CD4-positive, alpha-beta T cell treated with Interleukin-6 for 4 hours (primary cell): Measurements from ENCODE around the gene EXOC6B.

ENCODE experiments used
- DNase-seq: peaks from one replicate; pipeline ENCODE4 v3.0.0-alpha.2; 2020; ENCODE audit warnings: mixed read lengths

EXOC6B gene

GRCh38 chr2:72155151-72155550 is 670.7 kb downstream of the EXOC6B start:
- DNase-seq: no peak

GRCh38 chr2:72154386-72154975 is 671.4 kb downstream of the EXOC6B start:
- DNase-seq: no peak

- no peak for DNase-seq
Observed at GRCh38 chr2:72153924-72154323, 671.9 kb downstream of the EXOC6B start.

GRCh38 chr2:72153026-72153791 is 672.6 kb downstream of the EXOC6B start:
- DNase-seq: no peak

GRCh38 chr2:72150861-72151356 is 674.9 kb downstream of the EXOC6B start:
- no peak for DNase-seq

- peak; percentile 58 for DNase-seq
Observed at GRCh38 chr2:72150157-72150860, 675.5 kb downstream of the EXOC6B start.

GRCh38 chr2:72149556-72150156 is 676.2 kb downstream of the EXOC6B start:
- DNase-seq: no peak

GRCh38 chr2:72148837-72149555 is 676.8 kb downstream of the EXOC6B start:
- no peak for DNase-seq

GRCh38 chr2:72148003-72148836 is 677.6 kb downstream of the EXOC6B start:
- no peak for DNase-seq

- no peak for DNase-seq
Observed at GRCh38 chr2:72147303-72147971, 678.4 kb downstream of the EXOC6B start, which contains the start of gene CYP26B1. CYP26B1 (minus strand) TSS chr2:72147862; CDS start chr2:72147834, 28 bp downstream.

GRCh38 chr2:72146347-72147302 is 679.2 kb downstream of the EXOC6B start:
- no peak for DNase-seq

GRCh38 chr2:72145658-72146329 is 680.0 kb downstream of the EXOC6B start:
- no peak for DNase-seq

GRCh38 chr2:72145289-72145657 is 680.6 kb downstream of the EXOC6B start:
- DNase-seq: no peak

- no peak for DNase-seq
Observed at GRCh38 chr2:72144632-72145288, 681.1 kb downstream of the EXOC6B start.

- DNase-seq: no peak
Observed at GRCh38 chr2:72144274-72144631, 681.6 kb downstream of the EXOC6B start.

- DNase-seq: no peak
Observed at GRCh38 chr2:72143441-72144273, 682.2 kb downstream of the EXOC6B start.

GRCh38 chr2:72142570-72143440 is 683.0 kb downstream of the EXOC6B start:
- no peak for DNase-seq
